IMR-90 (cell line): ENCODE measurements around the gene LSG1.

Source experiments
- CEBPB ChIP-seq: IDR thresholded peaks from 2 replicates; pipeline ENCODE4 v1.6.1; 2012; ENCODE audit warnings: low read depth, low read length, improper control_type of control experiment
- CHD1 ChIP-seq: IDR thresholded peaks from 2 replicates; pipeline ENCODE4 v1.6.1; 2012; ENCODE audit warnings: low read depth, low read length, improper control_type of control experiment
- CTCF ChIP-seq: conservative IDR thresholded peaks from 2 replicates; pipeline ENCODE4 v1.5.1; 2012; ENCODE audit warnings: mild to moderate bottlenecking, low read depth, low read length, improper control_type of control experiment
- FOS ChIP-seq: fragments of 150-350 bp; IDR thresholded peaks from 2 replicates; pipeline ENCODE4 v1.6.1; 2016; ENCODE audit warnings: low read depth, low read length
- MAZ ChIP-seq: IDR thresholded peaks from 2 replicates; pipeline ENCODE4 v1.6.1; 2012; ENCODE audit warnings: low read depth, mild to moderate bottlenecking, low read length, improper control_type of control experiment, moderate library complexity, borderline replicate concordance
- MXI1 ChIP-seq: IDR thresholded peaks from 2 replicates; pipeline ENCODE4 v1.6.1; 2012; ENCODE audit warnings: low read depth, mild to moderate bottlenecking, low read length, moderate library complexity, borderline replicate concordance
- POLR2A ChIP-seq: IDR thresholded peaks from 2 replicates; pipeline ENCODE4 v1.6.1; 2012; ENCODE audit warnings: mild to moderate bottlenecking, low read depth, low read length
- RCOR1 ChIP-seq: IDR thresholded peaks from 2 replicates; pipeline ENCODE4 v1.6.1; 2012; ENCODE audit warnings: mild to moderate bottlenecking, low read length, improper control_type of control experiment; ENCODE audit not compliant: insufficient replicate concordance
- RFX5 ChIP-seq: IDR thresholded peaks from 2 replicates; pipeline ENCODE4 v1.8.0; 2012; ENCODE audit warnings: low read depth, mild to moderate bottlenecking, low read length, moderate library complexity
- SMC3 ChIP-seq: fragments of 150-350 bp; IDR thresholded peaks from 2 replicates; pipeline ENCODE4 v1.6.1; 2016; ENCODE audit warnings: low read depth, mild to moderate bottlenecking, antibody characterized with exemption, low read length, moderate library complexity
- USF2 ChIP-seq: fragments of 150-350 bp; IDR thresholded peaks from 2 replicates; pipeline ENCODE4 v1.6.1; 2017; ENCODE audit warnings: mild to moderate bottlenecking, antibody characterized with exemption, low read length, low read depth

GRCh38 chr3:194690501-194691372, 18.7 kb upstream of the LSG1 start:
- no peak for TF ChIP-seq SMC3
- TF ChIP-seq POLR2A = no peak
- no peak for TF ChIP-seq RCOR1
- TF ChIP-seq CTCF = no peak
- TF ChIP-seq RFX5 = no peak
- no peak for TF ChIP-seq CEBPB
- no peak for TF ChIP-seq MAZ
- TF ChIP-seq USF2 = peak; percentile 54; the same call in 1 of the 2 replicates
- TF ChIP-seq MXI1 = no peak
- no peak for TF ChIP-seq FOS
- no peak for TF ChIP-seq CHD1
